GM23248 (cell line): Measurements from ENCODE around the gene MRAS.

ENCODE experiments used
- EZH2 ChIP-seq: fragments of 200-600 bp; sonication (generic); IDR thresholded peaks from 2 replicates; pipeline ENCODE4 v1.6.1; 2018; ENCODE audit warnings: antibody characterized with exemption, mild to moderate bottlenecking; ENCODE audit not compliant: insufficient read depth, poor library complexity, severe bottlenecking
- EZH2phosphoT487 ChIP-seq: fragments of 200-600 bp; sonication (generic); IDR thresholded peaks from 2 replicates; pipeline ENCODE4 v1.6.1; 2018; ENCODE audit warnings: antibody characterized with exemption, moderate library complexity, mild to moderate bottlenecking, low read depth; ENCODE audit not compliant: insufficient read depth

- TF ChIP-seq EZH2 (no peak), EZH2phosphoT487 (no peak)
Observed at GRCh38 chr3:138424323-138424722, 75.9 kb downstream of the MRAS start.
